ENCODE data around the gene ERC2. TPM values are rescaled to one million over a fixed set of nuclear protein-coding genes. Genes with fewer than 3 reads are reported as not detected.

The ERC2 gene
- total and polyA plus RNA-seq, 11 donors, result 0.16 to 3.8 (median 1.6) TPM

GRCh38 chr3:56491566-56491965, 23.3 kb upstream of the ERC2 start:
- Histone ChIP-seq H3K4me1 (no peaks in the 10 kb centered on the region), H3K9me3 (no peaks in the 10 kb centered on the region), H3K36me3 (no peaks in the 10 kb centered on the region), H3K27ac (no peak overlapping the region), H3K4me3 (no peak overlapping the region), H3K27me3 (peaks cover 0 to 18% (median 0%) of the 10 kb centered on the region in 9 donors)
- intact Hi-C loops (cut with DNase I), result loop anchor here in 2 of 10 donors (5.0 kb wide), 1 partner anchor 149 kb away; no protein-coding TSS in a partner anchor
- TF ChIP-seq POLR2A (IDR thresholded peaks at IDR 0.05), result no peak
- TF ChIP-seq, protein P1, sequence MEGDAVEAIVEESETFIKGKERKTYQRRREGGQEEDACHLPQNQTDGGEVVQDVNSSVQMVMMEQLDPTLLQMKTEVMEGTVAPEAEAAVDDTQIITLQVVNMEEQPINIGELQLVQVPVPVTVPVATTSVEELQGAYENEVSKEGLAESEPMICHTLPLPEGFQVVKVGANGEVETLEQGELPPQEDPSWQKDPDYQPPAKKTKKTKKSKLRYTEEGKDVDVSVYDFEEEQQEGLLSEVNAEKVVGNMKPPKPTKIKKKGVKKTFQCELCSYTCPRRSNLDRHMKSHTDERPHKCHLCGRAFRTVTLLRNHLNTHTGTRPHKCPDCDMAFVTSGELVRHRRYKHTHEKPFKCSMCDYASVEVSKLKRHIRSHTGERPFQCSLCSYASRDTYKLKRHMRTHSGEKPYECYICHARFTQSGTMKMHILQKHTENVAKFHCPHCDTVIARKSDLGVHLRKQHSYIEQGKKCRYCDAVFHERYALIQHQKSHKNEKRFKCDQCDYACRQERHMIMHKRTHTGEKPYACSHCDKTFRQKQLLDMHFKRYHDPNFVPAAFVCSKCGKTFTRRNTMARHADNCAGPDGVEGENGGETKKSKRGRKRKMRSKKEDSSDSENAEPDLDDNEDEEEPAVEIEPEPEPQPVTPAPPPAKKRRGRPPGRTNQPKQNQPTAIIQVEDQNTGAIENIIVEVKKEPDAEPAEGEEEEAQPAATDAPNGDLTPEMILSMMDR (IDR thresholded peaks at IDR 0.05), result no peak
- WGBS, 4 donors, result 78 to 85% (median 81%) methylated on average over 2 of the region's 2 CpGs
- ATAC-seq (no peak), DNase-seq (no peak)

DNA sequence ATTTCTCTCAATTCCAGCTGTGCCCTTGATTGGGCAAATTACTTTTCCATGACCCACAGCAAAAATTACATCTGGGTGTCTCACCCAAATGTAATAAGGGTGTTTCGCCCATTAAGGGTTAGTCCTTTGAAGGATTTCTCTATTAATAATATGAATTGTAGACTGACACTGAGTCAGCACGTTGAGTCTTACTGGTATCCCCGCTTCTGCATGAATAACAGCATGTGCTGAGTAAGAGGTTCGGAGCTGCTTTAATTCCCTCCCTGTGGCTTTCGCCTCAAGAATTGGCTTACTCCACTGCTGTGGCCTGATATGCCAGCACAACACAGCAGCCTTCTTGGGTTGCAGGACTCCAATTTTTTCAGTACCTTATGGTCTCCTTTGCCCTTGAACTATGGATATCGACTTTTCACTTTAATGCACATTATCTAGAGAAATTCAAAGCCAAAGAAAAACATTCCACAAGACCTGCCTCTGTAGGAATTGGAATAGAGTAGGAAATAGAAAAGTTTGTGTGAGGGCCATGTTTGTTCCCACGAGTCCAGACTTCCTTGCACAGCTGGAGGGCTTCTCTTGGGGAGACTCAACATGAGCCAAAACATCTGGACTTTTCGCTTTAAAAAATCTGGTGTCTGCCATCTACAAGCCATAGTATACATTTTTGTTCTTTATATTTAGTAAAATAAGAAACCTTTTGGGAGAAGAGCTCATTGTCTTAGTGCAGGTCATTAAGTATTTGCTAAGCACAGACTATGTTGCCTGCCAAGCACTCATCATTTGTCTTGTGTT, 20.7 kb upstream of the ERC2 start:
- DNase-seq (no peak), ATAC-seq (no peak)
- Histone ChIP-seq H3K4me1 (no peaks in the 10 kb centered on the region), H3K27me3 (peaks cover 0 to 30% (median 0%) of the 10 kb centered on the region in 9 donors), H3K36me3 (no peaks in the 10 kb centered on the region), H3K9me3 (no peaks in the 10 kb centered on the region), H3K4me3 (no peak overlapping the region), H3K27ac (no peak overlapping the region)
- intact Hi-C loops (cut with DNase I), result no loop called here
- TF ChIP-seq, protein P1 (IDR thresholded peaks at IDR 0.05), result no peak
- TF ChIP-seq POLR2A (IDR thresholded peaks at IDR 0.05), result no peak
- WGBS, 4 donors, result 52 to 67% (median 59%) methylated on average over 7 to 8 of the region's 8 CpGs

- Histone ChIP-seq H3K27ac (no peak overlapping the region), H3K36me3 (no peaks in the 10 kb centered on the region), H3K4me3 (no peak overlapping the region), H3K9me3 (no peaks in the 10 kb centered on the region), H3K27me3 (peaks cover 0 to 26% (median 0%) of the 10 kb centered on the region in 9 donors), H3K4me1 (no peaks in the 10 kb centered on the region)
- TF ChIP-seq, protein P1 (IDR thresholded peaks at IDR 0.05), result no peak
- ATAC-seq (no peak), DNase-seq (no peak)
- intact Hi-C loops (cut with DNase I), result no loop called here
- WGBS, 4 donors, result 64 to 78% (median 73%) methylated on average over 2 of the region's 2 CpGs
These were observed 16.3 kb upstream of the ERC2 start for GRCh38 chr3:56484525-56485032.

DNA sequence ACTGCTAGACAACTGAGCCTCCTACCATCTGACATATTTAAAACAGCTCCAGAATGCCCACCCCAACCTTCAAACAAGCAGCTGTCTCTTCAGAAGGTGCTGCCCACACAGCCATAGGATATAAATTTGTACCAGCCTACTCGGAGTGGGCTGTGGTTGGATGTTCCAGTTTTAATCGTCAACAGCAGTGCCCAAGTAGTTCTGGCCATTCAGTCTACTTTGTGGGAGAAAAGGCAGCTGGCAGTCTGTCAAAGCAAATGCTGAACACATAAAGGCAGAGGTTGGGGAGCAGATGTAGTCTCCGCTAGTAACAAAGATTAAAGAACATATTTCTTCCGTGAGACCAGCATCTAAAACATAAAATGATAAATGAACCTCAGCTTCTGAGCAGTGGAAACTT, 15.9 kb upstream of the ERC2 start:
- no peaks in the 10 kb centered on the region for H3K4me1 ChIP-seq
- H3K36me3 ChIP-seq, result no peaks in the 10 kb centered on the region
- peaks cover 0 to 28% (median 0%) of the 10 kb centered on the region in 9 donors for H3K27me3 ChIP-seq
- H3K9me3 ChIP-seq, result no peaks in the 10 kb centered on the region
- H3K4me3 ChIP-seq, result no peak overlapping the region
- WGBS, 4 donors, result 67 to 76% (median 70%) methylated on average over 4 of the region's 4 CpGs
- no peak overlapping the region for H3K27ac ChIP-seq
- DNase-seq, result no peak
- intact Hi-C loops (cut with DNase I), result no loop called here
- no peak for TF ChIP-seq POLR2A (IDR thresholded peaks at IDR 0.05)
- TF ChIP-seq, protein P1 (IDR thresholded peaks at IDR 0.05), result no peak
- ATAC-seq, result no peak

Measured in heart left ventricle (tissue), 16 donors.